HUES48 (cell line): ENCODE results near the gene IRAK3.

Experiments used
- H3K27ac ChIP-seq: one replicate; pipeline ENCODE4 v1.7.0; 2013; ENCODE audit warnings: low read depth, low read length, inconsistent platforms
- H3K27me3 ChIP-seq: 2 replicates; pipeline ENCODE4 v1.6.1; 2013; ENCODE audit warnings: mild to moderate bottlenecking, low read length; ENCODE audit not compliant: control insufficient read depth, insufficient read depth
- H3K36me3 ChIP-seq: 2 replicates; pipeline ENCODE4 v1.6.1; 2013; ENCODE audit warnings: low read length; ENCODE audit not compliant: control insufficient read depth, insufficient read depth
- H3K4me1 ChIP-seq: 2 replicates; pipeline ENCODE4 v1.6.1; 2013; ENCODE audit warnings: mild to moderate bottlenecking, low read length; ENCODE audit not compliant: control insufficient read depth, insufficient read depth
- H3K4me3 ChIP-seq: 2 replicates; pipeline ENCODE4 v1.5.1; 2013; ENCODE audit warnings: mild to moderate bottlenecking, low read depth, low read length
- H3K9ac ChIP-seq: 2 replicates; pipeline ENCODE4 v1.6.1; 2013; ENCODE audit warnings: mild to moderate bottlenecking, low read depth, low read length, moderate library complexity
- H3K9me3 ChIP-seq: 2 replicates; pipeline ENCODE4 v1.6.1; 2013; ENCODE audit warnings: low read length; ENCODE audit not compliant: control insufficient read depth, insufficient read depth

The IRAK3 gene

DNA sequence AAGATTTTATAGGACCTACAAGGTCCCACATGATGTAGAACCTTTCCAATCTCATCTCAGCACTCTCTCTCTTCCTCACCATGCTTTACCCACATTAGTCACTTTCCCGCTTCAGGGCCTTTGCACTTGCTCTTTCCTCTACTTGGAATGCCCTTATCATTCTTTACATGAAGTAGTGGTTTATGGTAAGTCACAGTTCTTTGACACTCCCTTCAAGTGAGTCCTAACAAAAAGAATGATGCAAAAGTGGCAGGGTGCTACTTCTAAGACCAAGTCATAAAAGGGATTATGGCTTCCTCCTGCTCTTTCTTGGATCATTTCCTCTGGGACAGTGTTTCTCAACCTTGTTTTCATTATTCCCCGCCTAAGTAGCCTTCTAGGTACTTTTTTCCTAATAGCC is 32.4 kb upstream of the IRAK3 start:
- Histone ChIP-seq H3K27me3 (no peaks in the 10 kb centered on the region), H3K36me3 (no peaks in the 10 kb centered on the region), H3K9me3 (no peaks in the 10 kb centered on the region), H3K4me1 (no peaks in the 10 kb centered on the region), H3K9ac (no peak overlapping the region), H3K27ac (no peak overlapping the region), H3K4me3 (no peak overlapping the region)

DNA sequence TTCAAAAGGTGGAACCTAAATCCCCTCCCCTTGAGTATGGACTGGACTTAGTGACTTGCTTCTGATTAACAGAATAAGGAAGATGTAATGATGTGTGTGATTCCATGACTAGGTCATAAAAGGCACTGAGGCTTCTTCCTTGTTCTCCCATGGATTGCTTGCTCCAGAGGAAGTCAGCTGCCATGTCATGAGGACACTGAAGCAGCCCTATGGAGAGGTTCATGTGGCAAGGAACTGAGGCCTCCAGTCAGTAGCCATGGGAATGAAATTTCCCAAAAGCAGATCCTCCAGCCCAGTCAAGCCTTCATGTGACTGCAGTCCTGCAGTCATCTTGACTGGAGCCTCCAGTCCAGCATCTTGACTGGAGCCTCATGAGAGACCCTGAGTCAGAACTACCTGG is 29.9 kb upstream of the IRAK3 start:
- Histone ChIP-seq H3K9ac (no peak overlapping the region), H3K4me3 (no peak overlapping the region), H3K27ac (no peak overlapping the region), H3K9me3 (no peaks in the 10 kb centered on the region), H3K4me1 (no peaks in the 10 kb centered on the region), H3K27me3 (no peaks in the 10 kb centered on the region), H3K36me3 (no peaks in the 10 kb centered on the region)

GRCh38 chr12:66160704-66161103 is 28.3 kb upstream of the IRAK3 start:
- Histone ChIP-seq H3K4me3 (no peak overlapping the region), H3K4me1 (no peaks in the 10 kb centered on the region), H3K9me3 (no peaks in the 10 kb centered on the region; the same call in 1 of the 2 replicates), H3K36me3 (no peaks in the 10 kb centered on the region), H3K27me3 (no peaks in the 10 kb centered on the region), H3K9ac (no peak overlapping the region), H3K27ac (no peak overlapping the region)

DNA sequence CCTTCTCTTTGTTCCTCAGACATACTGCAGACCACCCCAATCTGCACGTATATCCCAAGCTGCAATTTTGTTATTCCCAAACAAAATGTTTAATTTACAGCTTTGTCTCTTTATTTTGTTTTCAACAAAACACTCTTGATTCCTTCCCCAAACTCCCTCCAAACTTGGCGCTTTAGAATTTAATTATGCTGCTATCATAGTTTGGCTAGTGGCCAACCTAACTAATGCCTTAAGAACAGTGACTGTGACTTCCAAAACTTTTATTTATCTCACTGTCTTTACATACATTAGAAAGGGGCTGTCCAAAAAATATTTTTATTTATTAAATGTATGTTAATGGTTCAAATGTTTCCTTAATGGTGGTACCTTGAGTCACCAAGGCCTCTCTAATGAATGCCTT is 26.3 kb upstream of the IRAK3 start:
- Histone ChIP-seq H3K36me3 (no peaks in the 10 kb centered on the region), H3K27me3 (no peaks in the 10 kb centered on the region), H3K9me3 (no peaks in the 10 kb centered on the region; the same call in 1 of the 2 replicates), H3K4me3 (no peak overlapping the region), H3K27ac (no peak overlapping the region), H3K9ac (no peak overlapping the region), H3K4me1 (no peaks in the 10 kb centered on the region)

DNA sequence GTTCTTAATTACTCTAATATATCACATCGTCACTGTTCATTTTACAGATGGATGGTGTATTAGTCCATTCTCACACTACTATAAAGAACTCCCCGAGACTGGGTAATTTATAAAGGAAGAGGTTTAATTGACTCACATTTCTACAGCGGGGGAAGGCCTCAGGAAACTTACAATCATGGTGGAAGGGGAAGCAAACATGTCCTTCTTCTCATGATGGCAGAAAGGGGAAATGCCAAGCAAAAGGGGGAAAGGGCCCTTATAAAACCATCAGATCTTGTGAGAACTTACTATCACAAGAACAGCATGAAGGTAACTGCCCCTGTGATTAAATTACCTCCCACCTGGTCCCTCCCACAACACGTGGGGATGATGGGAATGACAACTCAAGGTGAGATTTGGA is 25.7 kb upstream of the IRAK3 start:
- H3K4me1 ChIP-seq: no peaks in the 10 kb centered on the region
- no peaks in the 10 kb centered on the region for H3K36me3 ChIP-seq
- no peak overlapping the region for H3K27ac ChIP-seq

GRCh38 chr12:66164349-66164821 is 24.6 kb upstream of the IRAK3 start:
- H3K9ac ChIP-seq: no peak overlapping the region
- no peaks in the 10 kb centered on the region; the same call in 1 of the 2 replicates for H3K9me3 ChIP-seq
- no peaks in the 10 kb centered on the region for H3K27me3 ChIP-seq
- H3K4me3 ChIP-seq: no peak overlapping the region
- H3K27ac ChIP-seq: no peak overlapping the region
- no peaks in the 10 kb centered on the region for H3K4me1 ChIP-seq
- no peaks in the 10 kb centered on the region for H3K36me3 ChIP-seq

More for the DNA sequence above, 25.7 kb upstream of the IRAK3 start:
- Histone ChIP-seq H3K4me3 (no peak overlapping the region), H3K9ac (no peak overlapping the region), H3K9me3 (no peaks in the 10 kb centered on the region; the same call in 1 of the 2 replicates), H3K27me3 (no peaks in the 10 kb centered on the region)

GRCh38 chr12:66165141-66165540 is 23.9 kb upstream of the IRAK3 start:
- H3K4me3 ChIP-seq: no peak overlapping the region
- no peaks in the 10 kb centered on the region for H3K27me3 ChIP-seq
- H3K27ac ChIP-seq: no peak overlapping the region
- no peaks in the 10 kb centered on the region for H3K36me3 ChIP-seq
- no peaks in the 10 kb centered on the region for H3K4me1 ChIP-seq
- H3K9ac ChIP-seq: no peak overlapping the region
- H3K9me3 ChIP-seq: no peaks in the 10 kb centered on the region; the same call in 1 of the 2 replicates

DNA sequence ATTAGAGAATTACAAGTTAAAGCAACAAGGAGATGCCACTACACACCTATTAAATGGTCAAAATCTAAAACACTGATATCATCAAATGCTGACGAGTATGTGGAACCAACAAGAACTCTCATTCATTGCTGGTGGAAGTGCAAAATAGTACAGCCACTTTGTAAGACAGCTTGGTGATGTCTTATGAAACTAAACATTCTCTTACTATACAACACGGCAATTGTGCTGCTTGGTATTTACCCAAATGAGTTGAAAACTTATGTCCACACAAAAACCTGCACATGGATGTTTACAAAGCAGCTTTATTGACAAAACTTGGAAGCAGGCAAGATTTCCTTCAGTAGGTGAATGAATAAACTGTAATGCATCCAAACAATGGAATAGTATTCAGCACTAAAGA is 22.5 kb upstream of the IRAK3 start:
- Histone ChIP-seq H3K27me3 (no peaks in the 10 kb centered on the region), H3K9ac (no peak overlapping the region), H3K4me1 (no peaks in the 10 kb centered on the region), H3K9me3 (no peaks in the 10 kb centered on the region; the same call in 1 of the 2 replicates), H3K27ac (no peak overlapping the region), H3K4me3 (no peak overlapping the region), H3K36me3 (no peaks in the 10 kb centered on the region)

- no peak overlapping the region for H3K9ac ChIP-seq
- peak overlapping the region; percentile 92 for H3K4me3 ChIP-seq
- H3K4me1 ChIP-seq: no peaks in the 10 kb centered on the region
- H3K27ac ChIP-seq: no peak overlapping the region
- H3K36me3 ChIP-seq: no peaks in the 10 kb centered on the region
- H3K27me3 ChIP-seq: no peaks in the 10 kb centered on the region
- no peaks in the 10 kb centered on the region; the same call in 1 of the 2 replicates for H3K9me3 ChIP-seq
Observed at GRCh38 chr12:66168410-66168809, 20.6 kb upstream of the IRAK3 start.

DNA sequence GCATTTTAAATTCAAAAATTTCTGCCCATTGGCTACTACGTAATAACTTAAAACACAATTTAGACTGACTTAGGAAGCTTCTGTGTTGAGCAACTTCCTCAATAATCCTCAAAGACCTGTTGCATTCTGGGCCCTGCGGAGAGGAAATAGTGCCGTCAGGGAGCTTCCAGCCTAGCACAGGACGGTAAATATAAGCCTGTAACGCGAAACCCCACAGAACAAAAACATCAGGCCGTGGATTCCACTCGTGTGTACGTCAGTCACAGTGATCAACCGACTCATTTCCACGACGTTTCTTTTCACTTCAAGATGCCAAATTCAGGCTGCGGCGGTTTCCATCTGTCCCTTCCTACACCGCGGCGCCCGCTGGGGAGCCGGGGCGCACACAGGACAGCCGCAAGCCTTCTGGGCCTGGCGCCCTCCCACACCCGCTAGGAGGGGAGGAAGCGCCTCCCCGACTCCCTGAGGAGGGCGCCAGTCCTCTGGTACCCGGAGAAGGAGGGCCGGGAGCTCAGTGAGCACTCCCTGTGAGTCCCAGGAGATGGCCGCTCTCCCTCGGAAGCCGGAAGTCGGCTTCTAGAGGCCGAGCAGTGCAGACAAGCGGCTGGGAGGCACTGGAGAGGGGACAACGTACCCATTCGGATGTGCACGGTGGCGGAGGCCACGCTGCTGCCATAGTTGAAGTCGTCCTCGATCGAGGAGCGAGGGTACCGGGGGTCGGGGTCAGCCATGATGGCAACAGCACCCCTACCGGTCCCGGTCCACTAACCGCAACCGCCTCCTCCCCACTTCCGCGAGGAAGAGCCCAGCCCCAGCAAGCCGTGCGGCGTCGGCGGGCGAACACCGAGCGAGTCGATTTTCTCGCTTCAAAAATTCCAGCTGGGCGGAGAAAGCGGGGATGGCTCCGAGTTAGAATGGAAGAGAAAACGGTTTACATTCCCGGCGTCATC is 19.5 kb upstream of the IRAK3 start, which contains the start of gene TMBIM4:
TSS of gene TMBIM4 (minus strand) at position 776 of the 950 bp plus-strand sequence. CDS start at position 731, 45 bp downstream.
- peak within 1 kb of the TSS; percentile 92 for H3K4me3 ChIP-seq
- H3K27ac ChIP-seq: peak within 1 kb of the TSS; percentile 91
- H3K4me1 ChIP-seq: no peaks in the 10 kb centered on the region
- no peaks in the 10 kb centered on the region for H3K27me3 ChIP-seq
- H3K36me3 ChIP-seq: no peaks in the 10 kb centered on the region
- peaks cover 8% of the 10 kb centered on the region for H3K9me3 ChIP-seq
- peak within 1 kb of the TSS; percentile 87 for H3K9ac ChIP-seq

DNA sequence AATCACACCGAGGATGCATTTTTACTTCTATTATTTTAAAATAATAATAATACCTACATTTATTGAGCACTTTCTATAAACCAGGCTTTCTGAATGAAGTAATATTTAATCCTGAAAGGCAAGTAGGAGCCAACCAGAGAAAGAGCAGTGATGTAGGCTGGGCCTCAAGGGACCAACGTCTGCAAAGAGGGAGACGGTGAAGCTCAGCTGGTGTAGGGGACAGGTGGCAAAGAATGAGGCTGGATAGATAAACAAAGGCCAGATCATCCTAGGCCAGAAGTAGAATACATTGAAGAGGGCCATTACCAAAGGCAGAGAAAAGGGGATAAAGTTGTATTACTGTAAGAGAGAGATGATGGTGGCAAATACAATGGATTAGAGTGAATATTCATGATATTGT is 18.4 kb upstream of the IRAK3 start:
- Histone ChIP-seq H3K9ac (no peak overlapping the region), H3K4me1 (no peaks in the 10 kb centered on the region), H3K36me3 (no peaks in the 10 kb centered on the region), H3K9me3 (peaks cover 8% of the 10 kb centered on the region; the same call in 1 of the 2 replicates), H3K27me3 (no peaks in the 10 kb centered on the region), H3K27ac (no peak overlapping the region), H3K4me3 (peak overlapping the region; percentile 92; the same call in 1 of the 2 replicates)
